BLaER1 (cell line): ENCODE measurements around the gene CIT.

Source experiments
- H3K27ac ChIP-seq: shearing (Covaris generic); formaldehyde crosslinking; 2 replicates; pipeline ENCODE4 v1.8.1; 2022
- H3K27me3 ChIP-seq: shearing (Covaris generic); formaldehyde crosslinking; 2 replicates; pipeline ENCODE4 v1.8.1; 2022
- H3K36me3 ChIP-seq: shearing (Covaris generic); formaldehyde crosslinking; 2 replicates; pipeline ENCODE4 v1.8.1; 2022
- H3K4me1 ChIP-seq: shearing (Covaris generic); formaldehyde crosslinking; 2 replicates; pipeline ENCODE4 v1.8.1; 2022
- H3K4me2 ChIP-seq: shearing (Covaris generic); formaldehyde crosslinking; 2 replicates; pipeline ENCODE4 v1.8.1; 2022
- H3K4me3 ChIP-seq: shearing (Covaris generic); formaldehyde crosslinking; 2 replicates; pipeline ENCODE4 v1.8.1; 2022
- H3K9ac ChIP-seq: shearing (Covaris generic); formaldehyde crosslinking; 2 replicates; pipeline ENCODE4 v1.8.1; 2022
- H3K9me3 ChIP-seq: shearing (Covaris generic); formaldehyde crosslinking; 2 replicates; pipeline ENCODE4 v1.8.1; 2022
- H4K20me1 ChIP-seq: shearing (Covaris generic); formaldehyde crosslinking; 2 replicates; pipeline ENCODE4 v1.8.1; 2022
- Cebpa-rat ChIP-seq: shearing (Covaris generic); IDR thresholded peaks from 2 replicates; pipeline ENCODE4 v1.8.1; 2022

Gene CIT

GRCh38 chr12:119807380-119807779 lies 69.7 kb downstream of the CIT start:
- H3K27me3 ChIP-seq, result no peaks in the 10 kb centered on the region
- H3K9me3 ChIP-seq, result peaks cover 10% of the 10 kb centered on the region
- no peak for TF ChIP-seq Cebpa-rat
- H3K27ac ChIP-seq, result no peak overlapping the region
- no peak overlapping the region for H3K4me2 ChIP-seq
- no peak overlapping the region for H3K9ac ChIP-seq
- H4K20me1 ChIP-seq, result no peaks in the 10 kb centered on the region
- H3K4me3 ChIP-seq, result no peak overlapping the region
- H3K36me3 ChIP-seq, result peaks cover 92% of the 10 kb centered on the region
- no peaks in the 10 kb centered on the region for H3K4me1 ChIP-seq

- H3K4me1 ChIP-seq, result no peaks in the 10 kb centered on the region
- peaks cover 10% of the 10 kb centered on the region for H3K9me3 ChIP-seq
- no peaks in the 10 kb centered on the region for H4K20me1 ChIP-seq
- peaks cover 93% of the 10 kb centered on the region for H3K36me3 ChIP-seq
- H3K27ac ChIP-seq, result no peak overlapping the region
- H3K4me3 ChIP-seq, result no peak overlapping the region
- no peak overlapping the region for H3K4me2 ChIP-seq
- no peak for TF ChIP-seq Cebpa-rat
- no peaks in the 10 kb centered on the region for H3K27me3 ChIP-seq
- H3K9ac ChIP-seq, result no peak overlapping the region
These were observed 73.0 kb downstream of the CIT start for GRCh38 chr12:119804011-119804641.

GRCh38 chr12:119803381-119803791 lies 73.7 kb downstream of the CIT start:
- H3K9me3 ChIP-seq, result peaks cover 10% of the 10 kb centered on the region
- TF ChIP-seq Cebpa-rat, result no peak
- H3K27me3 ChIP-seq, result no peaks in the 10 kb centered on the region
- H3K4me1 ChIP-seq, result no peaks in the 10 kb centered on the region
- no peak overlapping the region for H3K9ac ChIP-seq
- H3K4me3 ChIP-seq, result no peak overlapping the region
- no peaks in the 10 kb centered on the region for H4K20me1 ChIP-seq
- peaks cover 93% of the 10 kb centered on the region for H3K36me3 ChIP-seq
- no peak overlapping the region for H3K4me2 ChIP-seq
- H3K27ac ChIP-seq, result no peak overlapping the region

- Histone ChIP-seq H3K4me2 (no peak overlapping the region), H4K20me1 (no peaks in the 10 kb centered on the region), H3K4me1 (no peaks in the 10 kb centered on the region), H3K9ac (no peak overlapping the region), H3K36me3 (peaks cover 95% of the 10 kb centered on the region), H3K27me3 (no peaks in the 10 kb centered on the region), H3K9me3 (peaks cover 7% of the 10 kb centered on the region), H3K27ac (no peak overlapping the region), H3K4me3 (no peak overlapping the region)
- no peak for TF ChIP-seq Cebpa-rat
These were observed 74.6 kb downstream of the CIT start for GRCh38 chr12:119802472-119802871.

GRCh38 chr12:119797090-119797489 lies 80.0 kb downstream of the CIT start:
- Histone ChIP-seq H4K20me1 (no peaks in the 10 kb centered on the region), H3K9me3 (no peaks in the 10 kb centered on the region), H3K36me3 (peaks cover 99% of the 10 kb centered on the region), H3K4me1 (no peaks in the 10 kb centered on the region), H3K27me3 (no peaks in the 10 kb centered on the region), H3K27ac (no peak overlapping the region), H3K9ac (no peak overlapping the region), H3K4me2 (no peak overlapping the region), H3K4me3 (no peak overlapping the region)
- no peak for TF ChIP-seq Cebpa-rat

GRCh38 chr12:119796292-119796691 lies 80.8 kb downstream of the CIT start:
- H3K36me3 ChIP-seq, result peaks cover 99% of the 10 kb centered on the region
- H4K20me1 ChIP-seq, result no peaks in the 10 kb centered on the region

GRCh38 chr12:119791453-119791852 lies 85.7 kb downstream of the CIT start:
- Histone ChIP-seq H3K27me3 (no peaks in the 10 kb centered on the region), H3K4me2 (no peak overlapping the region), H4K20me1 (no peaks in the 10 kb centered on the region), H3K9ac (no peak overlapping the region), H3K9me3 (no peaks in the 10 kb centered on the region), H3K4me1 (no peaks in the 10 kb centered on the region), H3K27ac (no peak overlapping the region), H3K36me3 (peaks cover 83% of the 10 kb centered on the region), H3K4me3 (no peak overlapping the region)
- TF ChIP-seq Cebpa-rat, result no peak

More at GRCh38 chr12:119796292-119796691, 80.8 kb downstream of the CIT start:
- Histone ChIP-seq H3K4me3 (no peak overlapping the region), H3K27ac (no peak overlapping the region), H3K27me3 (no peaks in the 10 kb centered on the region), H3K4me1 (no peaks in the 10 kb centered on the region), H3K4me2 (no peak overlapping the region), H3K9ac (no peak overlapping the region), H3K9me3 (no peaks in the 10 kb centered on the region)
- TF ChIP-seq Cebpa-rat, result no peak

GRCh38 chr12:119788786-119789185 lies 88.3 kb downstream of the CIT start:
- no peaks in the 10 kb centered on the region for H3K4me1 ChIP-seq
- no peaks in the 10 kb centered on the region for H3K27me3 ChIP-seq
- H3K9me3 ChIP-seq, result no peaks in the 10 kb centered on the region
- H3K36me3 ChIP-seq, result peaks cover 83% of the 10 kb centered on the region
- no peak overlapping the region for H3K4me2 ChIP-seq
- no peak overlapping the region for H3K4me3 ChIP-seq
- no peak for TF ChIP-seq Cebpa-rat
- no peaks in the 10 kb centered on the region for H4K20me1 ChIP-seq
- H3K9ac ChIP-seq, result no peak overlapping the region
- H3K27ac ChIP-seq, result no peak overlapping the region

GRCh38 chr12:119786539-119786938 lies 90.6 kb downstream of the CIT start:
- no peak overlapping the region for H3K4me2 ChIP-seq
- no peaks in the 10 kb centered on the region for H3K27me3 ChIP-seq
- no peak overlapping the region for H3K4me3 ChIP-seq
- no peaks in the 10 kb centered on the region for H4K20me1 ChIP-seq
- no peak overlapping the region for H3K9ac ChIP-seq
- H3K4me1 ChIP-seq, result no peaks in the 10 kb centered on the region
- peaks cover 84% of the 10 kb centered on the region for H3K36me3 ChIP-seq
- TF ChIP-seq Cebpa-rat, result no peak
- H3K9me3 ChIP-seq, result no peaks in the 10 kb centered on the region
- no peak overlapping the region for H3K27ac ChIP-seq

GRCh38 chr12:119784673-119785072 lies 92.4 kb downstream of the CIT start:
- peaks cover 92% of the 10 kb centered on the region for H3K36me3 ChIP-seq
- no peaks in the 10 kb centered on the region for H3K9me3 ChIP-seq
- no peaks in the 10 kb centered on the region for H3K27me3 ChIP-seq
- H3K4me1 ChIP-seq, result no peaks in the 10 kb centered on the region
- H3K9ac ChIP-seq, result no peak overlapping the region
- no peak overlapping the region for H3K4me3 ChIP-seq
- TF ChIP-seq Cebpa-rat, result no peak
- H4K20me1 ChIP-seq, result no peaks in the 10 kb centered on the region
- no peak overlapping the region for H3K27ac ChIP-seq
- no peak overlapping the region for H3K4me2 ChIP-seq

GRCh38 chr12:119783787-119784186 lies 93.3 kb downstream of the CIT start:
- Histone ChIP-seq H3K9me3 (no peaks in the 10 kb centered on the region), H3K4me2 (no peak overlapping the region), H3K36me3 (peaks cover 97% of the 10 kb centered on the region), H3K27ac (no peak overlapping the region), H3K27me3 (no peaks in the 10 kb centered on the region), H4K20me1 (no peaks in the 10 kb centered on the region), H3K4me3 (no peak overlapping the region), H3K9ac (no peak overlapping the region), H3K4me1 (no peaks in the 10 kb centered on the region)
- no peak for TF ChIP-seq Cebpa-rat
